GM18499 (cell line): ENCODE data around the gene TMEM161B.
"Not testable (repeated sequence)": the region's sequence is repeated elsewhere in the genome, so short reads cannot be mapped to it uniquely, and the experiment has no call there.

Experiments
- ATAC-seq: cut with Tn5 transposase; IDR thresholded peaks from one replicate; pipeline ENCODE4 v1.9.1; 2021; ENCODE audit warnings: moderate number of reproducible peaks; ENCODE audit not compliant: insufficient read depth, unreplicated experiment

TMEM161B gene

DNA sequence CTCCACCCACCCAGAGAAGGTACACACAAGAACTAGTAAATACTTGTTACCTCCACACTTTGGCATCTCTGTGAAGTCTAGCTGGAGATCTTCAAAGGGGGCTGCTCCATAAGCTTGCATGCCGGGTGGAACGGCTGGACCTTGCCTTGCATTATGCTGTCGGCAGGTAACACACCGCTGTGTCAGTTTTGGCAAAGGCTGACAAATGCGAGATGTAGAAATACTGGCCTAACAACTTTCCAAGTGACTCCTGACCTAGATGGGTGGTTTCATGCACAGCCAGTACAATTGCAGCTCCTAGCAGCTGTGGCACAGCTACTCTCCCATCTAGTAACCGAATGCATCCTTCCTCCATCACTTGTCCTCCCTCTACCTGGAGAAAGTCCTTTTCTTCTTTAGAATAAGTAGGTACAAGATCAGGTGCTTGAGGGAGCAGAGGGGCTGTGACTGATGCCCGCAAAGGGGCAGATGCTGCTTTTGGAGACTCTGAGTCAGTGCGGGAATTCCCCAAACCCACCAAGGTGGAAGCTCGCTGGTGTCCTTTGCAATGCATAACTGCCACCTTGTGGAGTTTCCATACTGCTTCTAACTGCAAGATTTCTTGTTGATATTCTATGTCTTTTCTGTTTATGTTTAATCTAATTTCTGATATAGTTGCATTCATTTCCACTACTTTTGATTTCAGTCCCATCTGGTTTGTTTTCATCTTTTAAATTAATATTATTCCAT is 78.4 kb downstream of the TMEM161B start:
- no peak for ATAC-seq

DNA sequence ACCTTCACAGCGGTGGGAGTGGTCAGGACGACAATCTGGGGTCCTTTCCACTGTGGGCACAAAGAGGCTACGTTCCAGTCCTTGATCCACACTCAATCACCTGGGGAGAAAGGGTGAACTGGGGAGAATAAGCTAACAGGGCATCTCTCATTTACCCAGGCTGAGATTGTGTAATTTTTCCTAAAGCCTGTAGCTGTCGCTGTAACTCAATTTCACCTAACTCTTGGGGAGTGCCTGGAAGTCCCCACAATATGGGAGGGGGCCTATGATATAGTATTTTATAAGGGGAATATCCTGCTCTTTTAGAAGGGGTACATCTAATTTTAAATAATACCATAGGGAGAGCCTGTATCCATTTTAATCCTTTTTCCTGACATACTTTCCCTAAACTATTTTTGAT is 79.2 kb downstream of the TMEM161B start:
- not testable (repeated sequence) for ATAC-seq

DNA sequence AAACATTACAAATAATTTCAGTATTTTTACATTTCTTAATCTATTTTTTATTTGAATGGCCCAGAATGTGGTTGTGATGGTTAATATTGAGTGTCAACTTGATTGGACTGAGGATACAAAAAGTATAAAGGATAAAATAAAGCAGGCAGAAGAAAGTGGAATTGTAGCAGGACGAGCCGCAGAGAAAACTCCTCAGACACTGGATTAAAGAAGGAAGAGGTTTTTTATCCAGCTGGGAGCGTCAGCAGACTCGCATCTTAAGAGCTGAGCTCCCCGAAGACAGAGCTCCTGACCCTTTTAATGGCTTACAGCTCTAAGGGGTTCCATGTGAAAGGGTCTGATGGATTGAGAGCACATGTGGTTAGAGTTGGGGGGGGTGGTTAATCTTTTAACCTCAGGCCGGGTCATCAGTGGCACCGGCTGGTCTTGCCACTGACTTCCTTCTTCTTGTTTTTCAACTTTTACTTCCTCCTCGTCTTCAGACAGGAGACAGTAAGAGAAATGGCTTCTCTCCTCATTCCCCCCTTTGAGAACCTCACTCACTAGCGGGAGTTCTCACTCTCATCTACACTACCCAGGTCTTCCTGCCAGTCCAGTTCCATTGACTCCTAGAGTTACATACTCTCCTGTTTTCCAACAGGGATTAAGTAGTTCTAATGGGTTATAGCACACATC is 80.0 kb downstream of the TMEM161B start:
- ATAC-seq, result no peak

DNA sequence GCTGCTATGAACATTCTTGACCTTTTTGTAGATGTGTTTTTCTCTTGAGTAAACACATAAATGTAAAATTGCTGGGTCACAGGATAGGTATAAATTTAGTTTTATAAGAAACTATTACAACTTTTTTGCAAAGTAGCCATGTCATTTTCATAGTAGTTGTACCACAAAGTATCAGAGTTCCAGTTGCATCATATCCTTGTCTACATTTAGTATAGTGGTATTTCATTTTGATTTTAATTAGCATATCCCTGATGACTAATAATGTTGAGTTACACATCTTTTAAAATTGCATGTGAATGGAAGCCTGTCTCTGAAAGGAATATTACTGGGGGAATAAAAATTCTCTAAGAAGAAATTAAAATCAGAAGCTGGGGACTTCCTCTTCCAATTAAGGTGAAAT is 85.4 kb downstream of the TMEM161B start:
- ATAC-seq, result no peak

DNA sequence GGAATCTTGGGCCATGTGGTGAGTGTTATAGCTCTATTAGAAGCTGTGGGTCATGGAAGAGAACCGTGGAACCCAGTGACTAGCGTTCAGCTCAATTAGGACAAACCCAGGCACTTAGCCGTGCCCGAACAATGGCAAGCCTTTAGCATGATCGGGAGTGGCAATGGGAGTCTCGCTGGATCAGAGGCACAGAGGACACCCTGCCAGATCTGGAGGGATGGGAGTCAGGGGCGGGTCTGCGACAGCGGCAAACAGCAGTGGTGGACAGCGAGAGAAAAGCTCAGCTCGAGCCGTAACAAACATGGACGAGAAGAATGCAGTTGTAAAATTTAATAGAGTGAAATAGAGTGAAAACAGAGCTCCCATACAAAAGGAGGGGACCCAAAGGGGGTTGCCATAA is 91.2 kb downstream of the TMEM161B start:
- ATAC-seq, result not testable (repeated sequence)

DNA sequence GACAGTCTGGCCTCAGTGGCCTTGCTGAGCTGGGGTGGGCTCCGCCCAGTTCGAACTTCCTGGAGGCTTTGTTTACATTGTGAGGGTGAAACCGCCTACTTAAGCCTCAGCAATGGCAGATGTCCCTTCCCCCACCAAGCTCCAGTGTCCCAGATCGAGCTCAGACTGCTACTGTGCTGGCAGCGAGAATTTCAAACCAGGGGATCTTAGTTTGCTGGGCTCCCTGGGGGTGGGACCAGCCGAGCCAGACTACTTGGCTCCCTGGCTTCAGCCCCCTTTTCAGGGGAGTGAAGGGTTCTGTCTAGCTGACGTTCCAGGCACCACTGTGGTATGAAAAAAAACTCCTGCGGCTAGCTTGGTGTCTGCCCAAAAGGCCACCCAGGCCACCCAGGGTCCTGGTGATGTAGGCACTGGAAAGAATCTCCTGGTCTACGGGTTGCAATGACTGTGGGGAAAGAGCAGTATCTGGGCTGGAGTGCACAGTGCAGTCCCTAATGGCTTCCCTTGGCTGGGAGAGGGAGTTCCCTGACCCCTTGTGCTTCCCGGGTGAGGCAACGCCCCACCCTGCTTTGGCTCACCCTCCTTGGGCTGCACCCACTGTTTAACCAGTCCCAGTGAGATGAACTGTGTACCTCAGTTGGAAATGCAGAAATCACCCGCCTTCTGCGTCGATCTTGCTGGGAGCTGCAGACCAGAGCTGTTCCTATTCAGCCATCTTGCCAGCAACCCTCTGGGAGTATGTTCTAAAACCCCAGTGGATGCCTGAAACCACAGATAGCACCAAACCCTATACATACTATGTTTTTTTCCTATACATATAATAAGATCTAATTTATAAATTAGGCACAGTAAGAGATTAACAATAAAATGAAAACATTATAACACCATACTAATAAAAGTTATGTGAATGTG is 95.5 kb downstream of the TMEM161B start:
- no peak for ATAC-seq

DNA sequence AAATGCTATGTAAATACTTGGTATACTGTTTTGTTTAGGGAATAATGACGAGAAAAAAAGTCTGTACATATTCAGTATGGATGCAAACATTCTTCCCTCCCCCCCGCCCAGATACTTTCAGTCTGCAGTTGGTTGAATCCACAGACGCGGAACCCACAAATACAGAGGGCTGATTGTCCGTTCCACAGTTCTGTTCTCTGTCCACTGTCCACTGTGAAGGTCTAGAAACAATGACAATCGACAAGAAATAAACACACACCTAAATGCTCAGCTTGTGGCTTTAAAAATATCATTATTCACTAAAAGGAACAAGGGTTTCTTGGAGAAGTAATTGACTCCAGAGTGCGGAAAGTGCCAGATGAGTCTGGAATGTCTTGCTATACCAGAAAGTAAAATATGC is 109.1 kb downstream of the TMEM161B start:
- no peak for ATAC-seq

DNA sequence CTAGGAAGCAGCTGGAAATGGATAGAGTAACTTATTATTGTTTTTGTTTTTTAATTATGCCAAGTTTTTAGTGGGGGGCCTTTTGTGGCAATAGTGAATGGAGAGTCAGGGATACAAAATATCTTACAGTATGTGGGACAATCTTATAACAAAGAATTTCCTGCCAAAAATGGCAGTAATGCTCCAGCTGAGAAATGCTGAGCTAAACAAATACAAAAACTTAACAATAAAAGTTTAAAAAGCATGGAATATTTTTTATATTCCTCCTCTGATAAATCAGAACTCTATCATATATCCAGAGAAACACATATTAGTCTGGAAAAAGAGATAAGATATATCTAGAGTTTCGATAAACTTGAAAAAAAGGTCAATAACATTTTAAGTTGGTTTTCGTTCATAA is 110.6 kb downstream of the TMEM161B start:
- ATAC-seq, result no peak

DNA sequence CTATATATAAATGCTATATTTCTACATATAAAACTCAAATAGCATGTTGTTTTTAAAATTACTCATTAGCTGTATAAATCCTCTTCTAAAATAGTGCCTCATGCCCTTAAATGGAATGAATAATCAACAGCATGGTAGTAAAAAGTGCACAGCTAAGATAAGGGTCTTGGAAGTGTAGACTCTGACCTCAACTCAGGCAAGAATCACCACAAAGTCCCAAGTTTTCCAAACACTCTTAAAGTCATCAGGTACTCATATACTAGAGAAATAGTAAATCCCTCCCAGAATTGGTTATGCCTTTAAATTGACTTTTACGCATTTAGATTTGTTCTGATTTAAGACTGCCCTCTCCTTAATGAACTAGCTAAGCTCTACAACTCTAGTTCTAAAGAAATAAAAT is 113.8 kb downstream of the TMEM161B start:
- no peak for ATAC-seq

DNA sequence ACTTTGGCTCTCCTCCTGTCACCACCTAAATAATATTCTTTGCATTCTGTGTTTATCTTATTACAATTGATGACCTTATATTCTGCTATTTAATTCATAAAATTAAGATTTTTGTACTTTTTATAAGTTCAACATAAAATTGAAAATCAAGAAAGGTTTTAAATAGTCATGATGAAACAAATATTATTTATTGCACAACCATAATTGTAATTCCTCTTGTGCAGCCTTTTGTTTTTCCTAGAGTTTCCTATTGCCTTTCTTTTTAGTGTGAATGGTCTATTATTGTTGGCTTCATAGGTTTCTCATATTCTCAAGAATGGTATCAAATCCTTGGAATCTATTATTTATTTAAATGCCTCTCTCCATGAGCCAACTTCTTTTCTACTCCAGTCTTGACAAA is 117.9 kb downstream of the TMEM161B start:
- ATAC-seq, result no peak

DNA sequence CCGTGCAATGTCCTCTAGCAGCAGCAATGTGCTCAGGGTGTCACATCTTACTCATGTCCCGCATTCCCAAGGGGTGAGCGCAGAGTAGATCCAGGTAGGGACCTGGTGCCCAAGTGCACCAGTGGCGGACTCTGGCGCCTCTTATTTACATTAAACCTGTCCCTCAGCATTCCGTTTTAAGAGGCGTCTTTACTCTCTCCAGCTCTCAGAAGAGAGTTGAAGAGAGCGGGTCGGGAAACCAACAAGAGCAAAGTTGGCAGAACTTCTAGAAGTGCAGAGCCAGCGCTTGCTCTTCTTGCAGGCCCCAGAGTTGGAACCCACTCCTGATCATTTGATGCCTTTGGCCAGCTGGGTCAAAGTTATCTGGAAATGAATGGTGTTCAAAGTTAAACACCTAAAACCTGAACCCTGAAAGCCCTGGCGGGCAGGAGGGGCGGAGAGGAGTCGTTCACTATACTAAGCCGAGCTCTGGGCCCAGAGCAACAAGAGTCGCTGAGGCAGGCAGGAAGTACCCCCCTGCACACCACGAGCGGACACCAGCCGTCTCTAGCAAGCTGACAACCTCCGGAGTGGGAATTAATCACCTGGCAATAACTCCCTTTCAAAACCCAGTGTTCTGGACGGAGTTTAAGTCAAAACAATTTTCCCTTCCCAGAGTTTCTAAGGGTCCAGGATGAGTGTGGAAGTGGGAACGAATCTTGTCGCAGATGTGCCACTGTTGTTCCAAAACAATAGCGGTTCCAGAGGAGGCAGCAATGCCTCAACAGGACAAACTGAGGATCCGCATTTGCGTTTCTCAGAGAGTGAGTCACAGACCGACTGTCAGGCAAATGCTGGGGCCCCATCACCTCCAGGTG is 122.8 kb downstream of the TMEM161B start:
- no peak for ATAC-seq

DNA sequence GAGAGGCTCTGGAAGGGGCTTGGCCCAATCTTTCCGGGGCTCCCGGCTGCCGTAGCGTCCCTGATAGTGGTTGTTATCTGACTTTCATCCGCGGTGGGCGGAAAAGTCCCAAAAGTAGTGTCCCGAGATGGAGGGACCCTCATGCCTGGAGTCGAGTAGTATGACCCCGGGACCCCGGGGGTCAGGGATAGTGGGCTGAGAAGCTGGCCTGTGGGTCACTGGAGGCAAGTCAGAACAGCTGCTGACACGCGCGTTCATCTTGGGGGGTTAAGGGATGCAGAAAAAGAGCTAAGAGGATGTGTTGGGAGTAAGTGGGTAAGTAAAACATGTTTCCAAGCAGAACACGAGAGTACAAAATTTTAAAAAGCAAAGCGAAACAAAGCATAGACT is 123.4 kb downstream of the TMEM161B start:
- no peak for ATAC-seq
